IPS-NIHi11 (cell line): ENCODE data around the gene TRMT61B.

ENCODE experiments used
- DNase-seq: peaks from one replicate; pipeline ENCODE4 v3.0.0; 2012; ENCODE audit warnings: mixed read lengths, low spot score

The TRMT61B gene

GRCh38 chr2:28870146-28870891 is at the start of gene TRMT61B:
Gene TRMT61B, minus strand, starts transcription at chr2:28870309. Its CDS starts 32 bp downstream, at chr2:28870277.
- DNase-seq = peak; percentile 98

DNA sequence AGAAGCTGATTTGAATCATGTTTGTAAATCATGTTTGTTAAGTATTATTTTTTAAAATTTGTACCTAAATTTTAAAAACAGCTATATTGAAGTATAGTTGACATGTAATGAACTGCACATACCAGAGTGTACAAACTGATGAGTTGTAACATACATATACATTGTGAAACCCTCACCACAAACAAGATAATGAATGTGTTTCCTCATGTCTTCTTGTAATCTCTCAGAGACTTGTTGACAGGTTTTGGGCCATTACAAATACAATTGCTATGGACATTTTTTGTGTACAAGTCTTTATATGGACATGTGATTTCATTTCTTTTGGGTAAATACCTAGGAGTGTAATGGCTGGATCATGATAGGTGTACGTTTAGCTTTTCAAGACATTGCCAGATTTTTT is 45.8 kb upstream of the TRMT61B start:
- no peak for DNase-seq

DNA sequence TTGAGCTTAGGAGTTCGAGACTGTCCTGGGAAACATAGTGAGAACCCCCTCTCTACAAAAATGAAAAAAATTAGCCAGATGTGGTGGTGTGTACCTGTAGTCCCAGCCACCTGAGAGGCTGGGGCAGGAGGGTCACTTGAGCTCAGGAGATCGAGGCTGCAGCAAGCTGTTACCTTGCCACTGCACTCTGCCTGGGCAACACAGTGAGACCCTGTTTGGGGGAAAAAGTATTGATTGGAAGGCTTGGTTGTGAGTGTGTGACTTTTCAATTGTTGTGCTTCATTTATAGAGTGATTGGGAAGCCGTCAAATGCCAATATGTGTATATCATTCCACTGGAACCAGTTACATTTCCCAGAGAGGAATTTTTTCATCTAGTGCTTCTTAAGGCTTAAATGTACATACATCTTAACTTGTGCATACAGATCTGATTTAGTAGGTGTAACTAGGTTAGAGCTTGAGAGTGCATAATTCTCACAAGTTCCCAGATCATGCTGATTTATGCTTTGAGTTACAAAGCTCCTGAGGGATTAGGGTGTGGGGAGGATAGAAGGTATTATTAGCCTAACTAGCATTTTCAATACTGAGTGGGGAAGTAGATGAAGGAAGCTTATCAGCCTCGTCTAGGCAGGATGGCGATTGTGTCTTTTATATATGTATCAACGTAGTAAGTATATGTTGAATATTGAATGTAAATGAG is 39.7 kb upstream of the TRMT61B start:
- DNase-seq = no peak

- no peak for DNase-seq
Observed at GRCh38 chr2:28908172-28908571, 38.1 kb upstream of the TRMT61B start.

GRCh38 chr2:28906821-28907220 is 36.7 kb upstream of the TRMT61B start:
- no peak for DNase-seq

DNA sequence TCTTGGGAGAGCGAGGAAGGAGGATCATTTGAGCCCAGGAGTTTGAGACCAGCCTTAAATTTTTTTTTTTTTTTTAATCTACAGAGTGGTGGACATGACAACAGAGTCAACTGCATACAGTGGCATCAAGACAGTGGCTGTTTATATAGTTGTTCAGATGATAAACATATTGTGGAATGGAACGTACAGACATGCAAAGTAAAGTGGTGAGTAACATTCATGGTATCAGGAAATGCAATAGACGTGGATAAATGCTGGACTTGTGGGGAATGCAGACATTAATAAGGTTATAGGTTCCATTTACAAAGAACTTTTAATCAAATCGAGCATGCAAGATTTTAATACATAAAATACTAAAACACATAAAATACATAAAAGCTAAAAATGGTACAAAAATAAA is 36.3 kb upstream of the TRMT61B start:
- no peak for DNase-seq

DNA sequence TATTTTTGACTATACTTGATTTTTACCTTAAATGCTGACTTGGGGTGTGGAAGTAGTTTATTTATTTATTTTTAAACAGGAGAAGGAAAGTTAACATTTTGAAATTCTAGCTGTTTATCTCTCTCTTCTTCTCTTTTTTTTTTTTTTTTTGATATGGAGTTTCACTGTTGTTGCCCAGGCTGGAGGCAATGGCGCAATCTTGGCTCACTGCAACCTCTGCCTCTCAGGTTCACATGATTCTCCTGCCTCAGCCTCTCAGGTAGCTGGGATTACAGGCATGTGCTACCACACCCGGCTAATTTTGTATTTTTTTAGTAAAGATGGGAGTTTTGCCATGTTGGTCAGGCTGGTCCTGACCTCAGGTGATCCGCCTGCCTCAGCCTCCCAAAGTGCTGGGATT is 35.4 kb upstream of the TRMT61B start:
- no peak for DNase-seq

DNA sequence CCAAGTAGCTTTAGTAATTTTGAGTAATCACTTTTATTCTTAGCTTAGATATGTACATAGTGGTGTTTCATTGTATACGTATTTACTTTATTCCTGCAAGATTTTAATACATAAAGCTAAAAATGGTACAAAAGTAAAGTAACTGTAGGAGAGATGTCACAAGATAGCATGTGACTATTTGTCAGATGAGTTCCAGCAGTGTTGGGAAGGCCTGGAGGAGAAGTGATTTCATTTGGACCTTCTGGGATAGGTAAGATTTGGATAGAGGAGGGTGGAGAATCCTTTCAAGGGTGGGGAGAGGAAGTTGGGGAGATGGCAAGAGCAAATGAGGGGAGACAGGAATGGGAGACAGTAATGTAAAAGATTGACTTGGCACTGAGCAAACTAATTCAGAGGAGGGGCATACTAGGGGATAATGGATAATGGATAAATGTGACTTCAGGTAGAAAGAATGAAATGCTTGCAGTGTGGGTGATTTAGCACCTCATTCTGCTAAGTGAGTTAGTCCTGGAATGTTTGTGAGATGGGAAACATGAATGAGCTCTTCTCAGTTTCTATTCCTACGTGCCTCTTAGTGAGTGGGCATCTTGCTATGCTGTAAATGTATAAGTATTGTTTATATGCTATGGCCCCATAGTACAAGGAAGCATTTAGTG is 34.8 kb upstream of the TRMT61B start:
- no peak for DNase-seq

DNA sequence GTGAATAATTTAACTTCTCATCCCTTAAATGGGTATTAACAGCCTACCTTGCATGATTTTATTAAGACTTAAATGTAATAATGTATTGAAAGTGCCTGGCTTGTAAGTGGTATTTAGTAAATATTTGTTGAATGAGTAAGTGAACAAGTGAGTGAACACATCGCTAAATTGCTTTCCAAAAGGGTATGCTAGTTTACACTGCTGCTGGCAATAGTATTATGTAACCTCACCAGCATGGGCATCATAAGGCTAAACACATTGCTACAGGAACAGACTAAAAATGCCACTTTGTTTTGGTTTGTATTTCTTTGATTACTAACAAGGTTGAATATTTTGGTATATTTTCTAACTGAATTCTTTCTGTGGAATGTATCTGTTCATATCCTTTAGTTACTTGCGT is 34.2 kb upstream of the TRMT61B start:
- no peak for DNase-seq

DNA sequence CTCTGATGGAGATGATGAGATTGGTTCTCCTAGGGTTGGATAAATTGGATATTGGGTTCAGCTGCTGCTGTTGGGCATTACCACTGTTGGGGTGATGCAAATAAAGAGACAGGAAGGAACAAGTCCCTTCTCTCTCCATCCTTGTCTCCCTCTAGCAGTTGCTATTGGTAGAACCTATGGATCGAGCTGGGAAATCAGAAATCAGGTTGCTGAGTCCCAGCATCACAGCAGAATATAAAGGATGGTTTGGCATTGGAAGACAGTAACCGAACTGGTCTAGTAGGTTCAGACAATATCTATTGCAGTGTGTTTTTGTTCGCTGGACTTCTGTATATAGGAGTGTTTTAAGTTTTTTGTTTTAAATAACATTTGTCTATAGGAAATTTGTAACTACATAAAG is 32.5 kb upstream of the TRMT61B start:
- no peak for DNase-seq

- DNase-seq = no peak
Observed at GRCh38 chr2:28901841-28902240, 31.7 kb upstream of the TRMT61B start.

- no peak for DNase-seq
Observed at GRCh38 chr2:28901202-28901601, 31.1 kb upstream of the TRMT61B start.

DNA sequence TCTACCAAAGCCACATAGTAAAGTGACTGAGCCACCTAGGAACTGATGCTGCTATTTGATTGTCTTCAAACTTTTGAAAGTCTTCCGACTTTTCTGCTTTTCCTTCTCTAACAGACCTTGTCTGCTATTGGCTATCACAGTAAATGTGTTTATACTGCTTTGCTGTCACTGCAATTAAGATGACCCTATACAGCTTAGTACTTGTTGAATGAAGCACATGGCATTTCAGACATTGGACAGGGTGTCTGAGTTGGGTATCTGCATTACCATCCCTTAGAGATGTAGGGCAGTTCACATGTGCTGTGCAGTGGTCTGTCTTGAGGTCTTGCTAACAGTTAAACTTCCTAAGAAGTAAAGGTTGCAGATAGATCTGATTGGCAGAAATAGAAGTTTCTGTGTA is 27.9 kb upstream of the TRMT61B start:
- no peak for DNase-seq

- DNase-seq = no peak
Observed at GRCh38 chr2:28896906-28897305, 26.8 kb upstream of the TRMT61B start.

DNA sequence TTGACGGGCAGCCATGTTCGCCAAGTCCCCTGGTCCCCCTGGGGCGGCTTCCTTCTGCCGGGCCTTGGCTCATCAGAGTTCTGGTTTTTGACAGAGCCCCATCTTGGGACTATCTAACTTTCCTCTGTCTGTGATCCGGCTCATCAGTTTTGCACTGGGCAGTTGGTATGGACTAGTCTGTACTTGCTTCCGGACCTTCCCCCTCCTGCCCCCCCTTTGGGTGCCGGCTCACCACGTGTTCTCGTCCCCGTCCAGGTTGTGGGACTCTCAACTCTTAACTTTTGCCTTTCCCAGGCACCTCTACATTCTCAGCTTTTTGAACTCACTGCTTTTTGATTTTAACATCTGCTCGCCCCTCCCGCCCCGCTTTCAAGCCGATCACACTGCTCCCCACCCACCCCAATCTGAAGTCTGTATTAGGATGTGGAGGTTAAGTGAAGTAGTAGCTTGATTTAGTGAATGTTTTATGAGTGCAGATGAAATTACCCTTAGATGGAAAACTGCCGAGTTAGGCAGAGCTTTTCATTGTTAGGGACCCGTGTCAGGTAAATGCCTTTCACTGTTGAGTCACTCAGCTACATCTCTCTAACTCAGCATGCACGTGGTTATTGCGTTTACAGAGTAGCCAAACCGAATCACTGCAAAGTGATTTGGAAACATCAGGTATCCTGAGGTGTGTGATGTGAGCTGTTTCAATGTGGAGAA is 25.2 kb upstream of the TRMT61B start:
- DNase-seq = peak; percentile 15

DNA sequence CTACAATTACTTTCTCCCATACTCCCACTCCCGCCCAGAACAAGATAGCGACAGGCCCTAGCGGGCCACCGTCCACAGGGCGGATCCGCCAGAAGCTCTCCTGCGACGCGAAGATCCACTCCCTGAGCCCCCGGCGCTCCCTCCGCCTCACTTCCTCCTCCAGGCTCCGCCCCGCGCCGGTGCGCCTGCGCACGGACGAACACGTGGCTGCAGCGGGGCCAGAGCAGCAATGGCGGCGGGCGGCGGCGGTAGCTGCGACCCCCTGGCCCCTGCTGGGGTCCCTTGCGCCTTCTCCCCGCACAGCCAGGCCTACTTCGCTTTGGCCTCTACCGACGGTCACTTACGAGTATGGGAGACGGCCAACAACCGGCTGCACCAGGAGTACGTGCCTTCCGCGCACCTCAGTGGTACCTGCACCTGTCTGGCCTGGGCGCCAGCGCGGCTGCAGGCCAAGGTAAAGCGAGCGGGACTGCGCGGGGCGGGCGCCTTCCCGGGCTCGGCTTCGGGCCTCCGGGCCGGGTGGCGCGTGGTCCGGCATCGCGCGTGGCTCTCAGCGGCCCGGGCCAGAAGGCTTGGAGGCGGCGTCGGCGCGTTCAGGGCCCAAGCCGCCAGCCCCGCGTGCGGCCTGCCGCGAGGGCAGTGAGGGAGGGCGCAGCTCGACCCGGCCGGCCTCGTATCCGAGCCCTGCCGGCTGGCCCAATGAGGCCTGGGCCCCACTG is 24.5 kb upstream of the TRMT61B start, which contains the start of gene WDR43:
Gene WDR43, plus strand, starts transcription at position 198 of the 719 bp plus-strand sequence. Its CDS starts 32 bp downstream, at position 230.
- peak; percentile 98 for DNase-seq

- no peak for DNase-seq
Observed at GRCh38 chr2:28893488-28893887, 23.4 kb upstream of the TRMT61B start.

DNA sequence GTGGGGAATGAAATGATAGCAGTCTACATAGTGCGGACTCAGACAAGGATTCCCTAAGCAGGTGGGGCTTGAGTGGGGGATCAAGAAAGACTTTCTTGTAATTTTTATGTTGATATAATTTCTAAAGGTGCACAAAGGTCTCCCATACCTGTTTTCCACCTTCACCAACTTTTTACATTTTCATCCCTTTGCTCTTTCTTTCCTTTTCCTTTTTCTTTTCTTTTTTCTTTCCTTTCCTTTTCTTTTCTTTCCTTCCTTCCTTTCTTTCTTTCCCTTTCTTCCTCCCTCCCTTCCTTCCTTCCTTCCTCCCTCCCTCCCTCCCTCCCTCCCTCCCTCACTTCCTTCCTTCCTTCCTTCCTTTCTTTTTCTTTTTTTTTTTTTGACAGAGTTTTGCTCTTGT is 10.1 kb upstream of the TRMT61B start:
- no peak for DNase-seq

DNA sequence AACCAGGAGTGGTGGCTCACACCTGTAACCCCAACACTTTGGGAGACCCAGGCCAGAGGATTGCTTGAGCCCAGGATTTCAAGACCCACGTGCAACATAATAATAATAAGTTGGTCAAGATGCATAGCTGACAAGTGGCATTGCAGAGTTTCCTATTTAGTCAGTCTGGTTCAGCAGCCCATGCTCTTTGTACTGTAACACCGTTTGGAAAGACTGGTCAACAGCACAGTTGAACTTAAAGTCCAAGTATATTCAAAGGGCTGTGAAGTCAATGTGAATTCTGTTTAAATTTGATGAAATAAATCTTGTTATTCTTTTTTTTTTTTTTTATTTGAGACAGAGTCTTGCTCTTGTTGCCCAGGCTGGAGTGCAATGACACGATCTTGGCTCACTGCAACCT is 1.5 kb upstream of the TRMT61B start:
- DNase-seq = no peak

DNA sequence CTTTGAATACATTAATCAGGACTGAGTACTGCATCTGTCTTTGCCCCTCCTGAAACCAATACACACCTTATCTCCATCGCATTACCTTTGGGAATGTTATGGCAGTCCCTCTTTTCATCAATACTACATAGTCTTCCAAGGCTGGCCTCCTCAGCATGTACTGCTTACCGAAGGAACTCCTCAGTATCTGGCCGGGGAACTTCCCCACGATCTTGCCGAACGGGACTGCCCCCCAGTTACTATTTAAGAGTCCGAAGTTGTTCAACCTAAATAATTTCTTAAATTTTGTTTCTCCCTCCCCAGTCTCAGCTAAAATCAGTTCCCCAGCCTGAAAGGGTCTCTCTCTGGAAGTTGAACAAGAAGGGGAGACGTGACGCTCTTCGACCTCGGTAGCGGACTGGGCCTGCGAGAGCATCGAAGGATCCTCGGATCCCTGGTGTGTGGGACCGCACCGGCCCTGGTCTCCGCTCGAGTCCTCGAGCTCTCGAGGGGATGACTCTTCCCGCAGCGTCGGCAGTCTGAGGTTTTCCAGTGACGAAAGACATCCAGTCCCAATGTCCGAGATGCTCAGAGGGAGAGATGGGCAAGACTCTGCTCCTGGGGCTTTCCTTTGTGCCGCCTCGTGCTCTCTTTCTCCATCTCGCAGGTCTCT is 489 bp downstream of the TRMT61B start:
- peak; percentile 3 for DNase-seq

- DNase-seq = no peak
Observed at GRCh38 chr2:28868611-28869010, 1.5 kb downstream of the TRMT61B start.
